ENCODE measurements around the gene PHLPP1.
"Not testable (repeated sequence)": the region's sequence is repeated elsewhere in the genome, so short reads cannot be mapped to it uniquely, and the experiment has no call there.

The PHLPP1 gene

DNA sequence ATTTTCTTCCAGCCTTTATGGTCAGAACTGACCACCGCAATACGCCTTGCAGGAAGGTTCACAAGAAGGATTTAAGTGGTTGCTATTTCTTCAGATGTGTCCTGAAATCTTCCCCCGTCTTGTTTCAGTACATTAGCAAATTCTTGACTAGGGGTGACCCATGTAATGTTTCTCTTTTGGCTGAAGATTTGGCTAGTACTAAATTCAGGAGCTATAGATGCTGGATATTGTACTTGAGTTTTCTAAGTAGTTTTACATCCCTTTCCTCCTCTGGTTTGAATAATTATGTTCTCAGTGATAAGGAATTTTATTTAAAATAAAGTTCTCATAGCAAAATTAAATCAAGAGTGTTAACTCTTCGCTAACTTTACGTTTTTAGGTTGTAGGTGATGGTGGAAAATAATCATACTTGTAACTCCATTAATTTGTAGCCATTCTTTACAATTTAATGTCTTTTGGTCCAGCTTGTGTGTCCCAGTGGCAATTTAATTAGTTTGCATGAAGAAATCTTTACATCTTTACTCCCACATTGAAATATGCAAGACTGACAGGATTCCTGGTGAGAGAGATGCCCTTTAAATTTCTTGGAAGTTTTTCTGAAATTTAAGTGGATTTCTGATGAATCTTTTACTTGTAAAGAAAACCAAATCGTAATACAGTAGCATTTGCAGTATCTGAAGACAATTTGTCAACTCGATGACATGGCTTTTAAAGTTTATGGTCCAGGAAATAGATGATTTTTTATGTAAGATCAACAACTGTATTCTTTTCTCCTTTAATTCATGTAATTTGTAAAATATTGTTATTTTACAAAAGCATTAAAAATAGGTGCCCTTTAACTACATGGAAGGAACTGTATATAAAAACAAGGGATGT lies 2.8 kb downstream of the PHLPP1 start:
- no peak for DNase-seq

DNA sequence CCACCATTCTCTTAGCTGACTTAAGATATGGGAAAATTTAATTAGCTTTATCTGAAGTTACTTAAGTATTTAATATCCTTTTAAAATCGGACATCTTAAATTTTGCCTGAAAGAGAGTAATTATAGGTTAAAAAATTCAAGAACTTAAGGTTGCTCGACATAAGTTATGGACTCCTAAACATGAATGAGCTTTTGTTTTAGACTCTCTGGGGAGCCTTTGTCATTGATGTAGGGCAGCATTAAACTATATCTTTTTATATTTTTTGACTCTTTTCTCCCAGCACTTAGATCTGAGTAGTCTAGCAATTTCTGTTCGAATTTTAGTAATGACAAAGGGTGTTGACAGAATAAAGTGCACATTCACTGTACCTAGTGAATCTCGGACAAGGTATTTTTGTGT lies 4.7 kb downstream of the PHLPP1 start:
- DNase-seq = no peak

GRCh38 chr18:62720766-62721613 lies 5.6 kb downstream of the PHLPP1 start:
- DNase-seq = no peak

DNA sequence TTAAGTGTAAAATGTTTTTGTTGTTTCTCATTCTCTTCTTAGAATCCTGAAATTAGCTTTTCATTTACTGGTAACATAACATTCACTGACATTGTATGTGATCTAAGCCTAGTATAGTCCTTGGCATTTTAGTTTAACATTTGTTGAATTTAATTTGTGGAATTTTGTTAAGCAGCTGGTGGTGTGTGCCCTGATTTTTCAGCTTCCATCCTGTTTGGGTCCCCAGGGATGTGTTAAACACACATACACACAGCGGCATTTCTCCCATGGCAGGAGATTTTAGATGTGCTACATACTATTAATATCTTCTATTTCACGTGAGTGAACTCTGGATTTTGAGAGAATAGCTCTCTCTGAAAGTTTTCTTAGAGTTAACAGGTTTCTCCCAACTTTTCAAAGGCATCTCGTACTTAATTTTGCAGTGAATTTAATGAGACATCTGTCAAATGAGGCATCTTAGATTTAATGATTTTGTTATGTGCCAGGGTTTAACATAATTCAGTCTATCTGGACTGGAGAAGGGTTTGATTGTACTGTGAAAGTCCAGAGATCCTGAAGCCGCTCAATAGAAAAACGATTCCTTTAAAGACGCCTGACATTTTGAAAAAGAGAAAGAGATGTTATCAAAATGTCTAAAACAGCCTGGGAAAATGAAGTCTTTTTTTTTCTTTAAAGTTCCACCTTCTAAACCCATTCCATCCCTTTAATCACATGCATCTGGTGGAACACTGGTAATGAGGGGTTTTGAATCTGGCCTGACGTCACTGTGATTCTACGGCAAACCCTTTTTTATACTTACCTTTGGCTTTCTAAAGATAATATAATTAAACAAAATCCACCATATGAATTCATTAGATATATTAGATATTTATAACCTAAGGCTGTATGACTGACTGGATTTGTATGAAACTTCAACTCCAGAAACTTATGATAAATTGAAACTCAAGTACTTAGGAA lies 6.8 kb downstream of the PHLPP1 start:
- no peak for DNase-seq

GRCh38 chr18:62723666-62724281 lies 8.4 kb downstream of the PHLPP1 start:
- no peak for DNase-seq

GRCh38 chr18:62725896-62726295 lies 10.6 kb downstream of the PHLPP1 start:
- DNase-seq = no peak

DNA sequence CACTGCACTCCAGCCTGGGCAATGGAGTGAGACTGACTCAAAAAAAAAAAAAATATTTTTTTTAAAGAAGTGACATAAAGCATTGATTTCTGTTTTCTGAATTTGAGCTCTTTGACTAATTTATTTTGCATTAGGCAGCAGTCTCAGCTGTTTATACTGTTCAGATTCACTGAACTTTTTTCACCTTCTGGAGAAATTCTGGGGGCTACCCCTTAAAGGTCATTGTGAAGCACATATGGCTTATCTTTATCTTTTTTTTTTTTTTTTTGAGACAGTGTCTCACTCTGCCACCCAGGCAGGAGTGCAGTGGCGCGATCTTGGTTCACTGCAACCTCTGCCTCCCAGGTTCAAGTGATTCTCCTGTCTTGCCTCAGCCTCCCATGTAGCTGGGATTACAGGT lies 12.9 kb downstream of the PHLPP1 start:
- DNase-seq = no peak

- DNase-seq = no peak
Measured at GRCh38 chr18:62729487-62730386, 14.4 kb downstream of the PHLPP1 start.

- no peak for DNase-seq
Measured at GRCh38 chr18:62730941-62731340, 15.6 kb downstream of the PHLPP1 start.

- DNase-seq = no peak
Measured at GRCh38 chr18:62732617-62733016, 17.3 kb downstream of the PHLPP1 start.

GRCh38 chr18:62734290-62734689 lies 18.9 kb downstream of the PHLPP1 start:
- no peak for DNase-seq

- no peak for DNase-seq
Measured at GRCh38 chr18:62735387-62735786, 20.0 kb downstream of the PHLPP1 start.

DNA sequence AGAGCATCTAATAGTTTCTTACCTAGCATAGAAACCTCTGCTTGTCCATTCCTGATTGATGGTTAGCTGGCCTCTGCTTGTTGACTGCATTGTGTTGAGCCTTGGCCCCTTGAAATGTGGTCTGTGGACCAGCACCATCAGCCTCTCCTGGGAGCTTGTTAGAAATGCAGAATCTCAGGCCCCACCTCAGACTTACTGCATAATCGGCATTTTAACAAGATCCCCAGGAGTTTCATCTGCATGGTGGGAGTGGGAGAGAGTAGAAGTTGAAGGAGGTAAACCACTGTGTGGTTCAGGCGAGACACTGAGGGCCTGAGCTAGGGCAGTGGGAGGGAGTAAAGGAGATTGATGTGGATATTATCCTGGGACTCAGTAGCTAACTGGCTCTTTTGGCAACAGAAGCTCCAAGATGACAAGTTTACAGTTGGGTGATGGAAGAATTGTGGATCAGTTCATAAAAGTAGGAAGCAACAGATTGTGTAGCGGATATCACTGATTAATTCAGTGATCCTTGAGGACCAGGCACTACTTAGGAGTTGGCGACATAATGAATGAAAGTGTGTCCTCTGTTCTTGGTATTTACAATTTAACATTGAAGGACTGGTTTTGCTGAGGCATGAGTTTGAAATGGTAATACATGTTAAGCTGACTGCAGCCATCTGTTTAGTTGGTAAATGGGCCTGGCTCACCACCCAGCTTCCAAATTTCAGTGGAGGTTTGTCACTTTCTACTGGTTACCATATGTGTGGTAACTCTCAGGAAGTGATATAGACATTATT lies 20.9 kb downstream of the PHLPP1 start:
- DNase-seq = no peak

- no peak for DNase-seq
Measured at GRCh38 chr18:62737241-62737873, 22.0 kb downstream of the PHLPP1 start.

DNA sequence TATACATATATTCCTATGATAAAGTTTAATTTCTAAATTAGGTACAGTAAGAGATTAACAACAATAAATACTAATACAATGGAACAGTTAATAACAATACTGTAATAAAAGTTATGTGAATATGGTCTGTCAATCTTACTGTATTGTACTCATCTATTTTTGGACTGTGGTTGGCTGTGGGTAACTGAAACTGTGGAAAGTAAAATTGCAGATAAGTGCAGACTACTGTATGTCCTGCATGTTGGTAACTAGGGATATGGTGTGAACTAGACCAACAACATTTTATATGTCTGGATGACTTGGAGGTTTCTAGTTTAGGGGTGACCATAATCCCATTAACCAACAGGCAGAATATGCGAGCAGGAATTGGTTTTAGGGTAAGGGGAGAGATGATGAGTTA lies 23.3 kb downstream of the PHLPP1 start:
- DNase-seq = no peak

DNA sequence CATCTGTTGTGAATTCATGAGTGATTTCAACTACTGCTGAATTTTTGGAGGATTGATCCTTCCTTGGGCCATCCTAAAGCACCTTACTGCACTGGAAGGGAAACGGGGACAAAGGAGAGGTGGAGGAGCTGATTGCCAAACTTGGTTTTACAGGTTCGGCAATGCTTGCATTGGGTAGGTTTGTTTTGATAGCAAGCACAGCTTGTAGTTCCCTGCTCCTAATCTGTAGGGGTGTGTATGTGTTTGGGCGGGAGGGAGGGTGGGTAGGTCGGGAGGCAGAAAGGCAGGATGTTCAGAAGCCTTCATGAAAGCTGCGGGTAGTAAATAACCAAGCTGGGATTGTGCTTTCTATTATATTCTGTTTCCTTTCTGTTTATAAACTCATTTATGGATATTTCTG lies 24.6 kb downstream of the PHLPP1 start:
- DNase-seq = no peak

DNA sequence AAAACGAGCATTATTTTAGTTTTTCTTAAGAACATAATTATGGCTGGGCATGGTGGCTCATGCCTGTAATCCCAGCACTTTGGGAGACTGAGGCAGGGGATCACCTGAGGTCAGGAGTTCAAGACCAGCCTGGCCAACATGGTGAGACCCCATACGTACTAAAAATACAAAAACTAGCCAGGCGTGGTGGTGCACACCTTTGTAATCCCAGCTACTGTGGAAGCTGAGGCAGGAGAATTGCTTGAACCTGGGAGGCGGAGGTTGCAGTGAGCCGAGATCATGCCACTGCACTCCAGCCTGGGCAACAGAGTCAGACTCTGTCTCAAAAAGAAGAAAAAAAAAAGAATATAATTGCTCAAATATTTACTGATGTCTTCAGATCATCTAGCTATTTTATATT lies 25.3 kb downstream of the PHLPP1 start:
- not testable (repeated sequence) for DNase-seq

DNA sequence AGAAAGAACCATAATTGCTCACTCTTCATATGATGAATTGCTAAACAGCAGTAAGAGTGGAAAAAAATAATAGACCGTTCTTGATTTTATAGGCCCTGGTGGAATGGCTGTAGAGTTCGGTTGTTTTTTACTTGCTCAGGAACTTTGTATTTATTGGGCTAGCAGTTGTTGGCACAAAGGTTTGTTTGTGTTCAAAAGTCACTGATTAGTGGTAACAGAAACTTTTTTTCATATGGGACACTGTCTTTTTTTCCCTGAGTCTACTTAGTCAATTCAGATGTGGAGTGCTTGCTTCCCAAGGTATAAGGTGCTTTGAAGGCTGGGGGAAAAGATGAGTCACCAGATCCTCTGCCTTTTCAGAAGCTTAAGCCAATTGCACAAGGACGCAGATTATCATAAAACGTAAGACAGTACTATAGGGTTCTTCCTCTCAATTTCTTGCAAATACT lies 25.8 kb downstream of the PHLPP1 start:
- no peak for DNase-seq

GRCh38 chr18:62741584-62741983 lies 26.2 kb downstream of the PHLPP1 start:
- no peak for DNase-seq
